Measurements from ENCODE around the gene PROCA1.

GRCh38 chr17:28729950-28730330 is 18.3 kb upstream of the PROCA1 start:
- no peak for TF ChIP-seq POLR2A (IDR thresholded peaks at IDR 0.05)
- no peak for TF ChIP-seq CTCF (IDR thresholded peaks at IDR 0.05)
